Right forelimb (tissue), 1 donor: ENCODE data around the gene NME7.
"Not testable (repeated sequence)": the region's sequence is repeated elsewhere in the genome, so short reads cannot be mapped to it uniquely, and the experiment has no call there.

Experiments used
- DNase-seq: peaks from one replicate; pipeline ENCODE4 v3.0.0-alpha.2; 2018

NME7 gene

DNA sequence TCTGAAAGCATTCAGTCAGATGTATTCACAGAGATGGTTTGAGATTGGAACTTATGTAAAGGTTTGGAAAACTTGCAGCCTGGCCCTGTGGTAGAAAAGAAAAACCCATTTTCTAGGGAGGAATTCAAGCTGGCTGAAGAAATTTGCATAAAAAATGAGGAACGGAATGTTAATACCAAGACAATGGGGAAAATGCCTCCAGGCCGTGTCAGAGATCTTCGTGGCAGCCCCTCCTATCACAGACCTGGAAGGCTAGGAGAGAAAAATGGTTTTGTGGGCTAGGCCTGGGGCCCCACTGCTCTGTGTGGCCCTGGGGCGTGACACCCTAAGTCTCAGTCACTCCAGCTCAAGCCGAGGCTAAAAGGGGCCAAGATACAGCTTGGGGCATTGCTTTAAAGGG lies 26.7 kb downstream of the NME7 start:
- no peak for DNase-seq

DNA sequence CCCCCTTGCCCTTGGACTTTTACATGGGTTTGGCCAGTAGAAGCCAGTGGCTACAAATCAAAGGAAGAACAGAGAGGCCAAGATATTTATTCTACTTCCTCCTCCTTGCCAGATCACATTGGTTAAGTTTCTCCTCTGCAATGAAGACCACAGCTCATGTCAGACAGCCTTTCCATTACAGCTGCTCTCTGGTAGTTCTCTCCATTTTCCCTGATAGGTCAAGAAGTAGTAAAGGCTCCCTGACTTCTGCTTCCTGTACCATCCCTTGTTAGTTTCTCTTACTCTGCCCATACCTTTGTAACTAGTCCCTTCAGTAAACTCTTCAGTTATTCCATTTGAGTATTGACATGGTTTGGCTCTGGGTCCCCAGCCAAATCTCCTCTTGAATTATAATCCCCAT lies 27.8 kb downstream of the NME7 start:
- no peak for DNase-seq

DNA sequence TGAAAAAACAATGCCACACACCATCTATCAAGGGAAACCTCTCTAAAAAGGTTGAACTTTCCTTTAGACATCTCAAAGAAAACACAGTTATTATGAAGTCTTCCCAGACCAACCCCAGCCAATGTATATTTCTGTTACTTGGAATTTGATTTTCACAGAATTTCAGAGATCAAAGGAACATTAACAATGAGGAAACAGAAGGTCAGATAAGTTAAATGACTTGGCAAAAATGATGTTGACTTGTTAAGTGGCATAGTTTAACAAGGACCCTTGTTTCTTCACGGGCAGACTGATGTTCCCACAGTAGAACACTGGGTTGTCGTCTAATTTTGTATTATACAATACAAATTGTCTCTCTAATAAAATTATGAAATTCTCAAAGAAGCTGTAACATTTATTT lies 29.0 kb downstream of the NME7 start:
- DNase-seq: no peak

DNA sequence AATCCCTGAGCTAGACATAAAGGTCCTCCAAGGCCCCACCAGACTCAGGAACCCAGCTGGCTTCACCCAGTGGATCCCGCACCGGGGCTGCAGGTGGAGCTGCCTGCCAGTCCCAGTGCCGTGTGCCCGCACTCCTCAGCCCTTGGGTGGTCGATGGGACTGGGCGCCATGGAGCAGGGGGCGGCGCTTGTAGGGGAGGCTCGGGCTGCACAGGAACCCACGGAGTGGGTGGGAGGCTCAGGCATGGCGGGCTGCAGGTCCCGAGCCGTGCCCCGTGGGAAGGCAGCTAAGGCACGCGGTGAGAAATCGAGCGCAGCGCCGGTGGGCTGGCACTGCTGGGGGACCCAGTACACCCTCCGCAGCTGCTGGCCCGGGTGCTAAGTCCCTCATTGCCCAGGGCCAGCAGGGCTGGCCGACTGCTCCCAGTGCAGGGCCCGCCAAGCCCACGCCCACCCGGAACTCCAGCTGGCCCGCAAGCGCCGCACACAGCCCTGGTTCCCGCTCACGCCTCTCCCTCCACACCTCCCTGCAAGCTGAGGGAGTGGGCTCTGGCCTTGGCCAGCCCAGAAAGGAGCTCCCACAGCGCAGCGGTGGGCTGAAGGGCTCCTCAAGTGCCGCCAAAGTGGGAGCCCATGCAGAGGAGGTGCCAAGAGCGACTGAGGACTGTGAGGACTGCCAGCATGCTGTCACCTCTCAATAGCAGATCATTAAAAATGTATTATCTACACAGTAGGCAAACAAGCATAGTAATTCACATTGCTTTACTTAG lies 30.5 kb downstream of the NME7 start:
- DNase-seq: not testable (repeated sequence)

DNA sequence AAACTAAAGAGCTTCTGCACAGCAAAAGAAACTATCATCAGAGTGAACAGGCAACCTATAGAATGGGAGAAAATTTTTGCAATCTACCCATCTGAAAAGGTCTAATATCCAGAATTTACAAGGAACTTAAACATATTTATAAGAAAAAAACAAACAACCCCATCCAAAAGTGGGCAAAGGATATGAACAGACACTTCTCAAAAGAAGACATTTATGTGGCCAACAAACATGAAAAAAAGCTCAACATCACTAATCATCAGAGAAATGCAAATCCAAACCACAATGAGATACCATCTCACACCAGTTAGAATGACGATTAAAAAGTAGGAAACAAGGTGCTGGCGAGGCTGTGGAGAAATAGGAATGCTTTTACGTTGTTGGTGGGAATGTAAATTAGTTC lies 32.9 kb downstream of the NME7 start:
- not testable (repeated sequence) for DNase-seq

DNA sequence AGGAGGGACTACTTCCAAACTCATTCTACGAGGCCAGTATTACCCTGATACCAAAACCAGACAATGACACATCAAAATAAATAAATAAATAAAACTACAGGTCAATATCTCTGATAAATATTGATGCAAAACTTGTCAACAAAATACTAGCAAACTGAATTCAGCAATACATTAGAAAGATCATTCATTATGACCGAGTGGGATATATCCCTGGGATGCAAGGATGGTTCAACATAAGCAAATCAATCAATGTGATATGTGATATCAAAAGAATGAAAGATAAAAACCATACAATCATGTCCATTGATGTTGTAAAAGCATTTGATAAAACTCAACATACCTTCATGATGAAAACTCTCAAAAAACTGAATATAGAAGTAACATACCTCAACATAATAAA lies 36.7 kb downstream of the NME7 start:
- DNase-seq: no peak

DNA sequence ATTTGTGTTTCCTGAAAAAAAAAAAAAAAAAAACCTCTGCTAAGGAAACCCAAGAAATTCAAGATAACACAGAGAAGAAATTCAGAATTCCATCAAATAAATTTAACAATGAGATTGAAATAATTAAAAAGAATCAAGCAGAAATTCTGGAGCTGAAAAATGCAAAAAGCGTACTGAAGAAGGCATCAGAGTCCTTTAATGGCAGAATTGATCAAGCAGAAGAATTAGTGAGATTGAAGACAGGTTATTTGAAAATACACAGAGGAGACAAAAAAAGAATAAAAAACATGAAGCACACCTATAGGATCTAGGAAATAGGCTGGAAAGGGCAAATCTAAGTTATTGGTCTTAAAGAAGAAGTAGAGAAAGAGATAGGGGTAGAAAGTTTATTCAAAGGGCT lies 38.2 kb downstream of the NME7 start:
- no peak for DNase-seq

DNA sequence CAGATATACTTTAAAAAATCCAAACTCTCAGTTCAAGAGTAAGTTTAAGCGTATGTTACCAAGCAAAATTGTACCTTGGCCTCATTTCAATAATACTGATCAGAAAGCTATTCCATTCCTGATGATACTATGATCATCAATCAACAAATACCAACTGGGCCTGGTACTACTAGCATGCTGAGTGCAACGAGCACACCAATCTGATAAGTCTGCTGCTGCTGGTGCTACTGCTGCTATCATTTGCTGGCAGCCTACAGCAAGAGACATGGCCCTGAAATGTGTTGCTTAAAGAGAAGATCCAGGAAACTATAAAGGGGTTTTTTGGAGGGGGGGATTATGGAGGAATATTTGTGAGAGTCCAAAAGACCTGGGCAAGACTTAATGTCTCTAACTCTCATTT lies 39.7 kb downstream of the NME7 start:
- DNase-seq: no peak

DNA sequence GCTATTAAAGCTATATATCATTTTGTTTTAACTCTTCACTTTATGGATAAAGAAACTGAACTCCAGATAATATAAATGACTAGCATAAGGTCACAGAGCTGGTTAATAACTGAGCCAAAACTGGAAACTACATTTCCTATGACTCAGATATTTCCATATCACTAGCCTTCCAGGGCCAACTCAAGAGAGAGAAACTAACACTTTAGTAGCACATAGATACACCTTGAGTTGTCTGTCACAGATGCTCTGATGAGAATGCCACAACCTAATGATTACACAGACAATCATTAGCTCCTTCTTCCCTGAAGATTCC lies 40.7 kb downstream of the NME7 start:
- DNase-seq: no peak

DNA sequence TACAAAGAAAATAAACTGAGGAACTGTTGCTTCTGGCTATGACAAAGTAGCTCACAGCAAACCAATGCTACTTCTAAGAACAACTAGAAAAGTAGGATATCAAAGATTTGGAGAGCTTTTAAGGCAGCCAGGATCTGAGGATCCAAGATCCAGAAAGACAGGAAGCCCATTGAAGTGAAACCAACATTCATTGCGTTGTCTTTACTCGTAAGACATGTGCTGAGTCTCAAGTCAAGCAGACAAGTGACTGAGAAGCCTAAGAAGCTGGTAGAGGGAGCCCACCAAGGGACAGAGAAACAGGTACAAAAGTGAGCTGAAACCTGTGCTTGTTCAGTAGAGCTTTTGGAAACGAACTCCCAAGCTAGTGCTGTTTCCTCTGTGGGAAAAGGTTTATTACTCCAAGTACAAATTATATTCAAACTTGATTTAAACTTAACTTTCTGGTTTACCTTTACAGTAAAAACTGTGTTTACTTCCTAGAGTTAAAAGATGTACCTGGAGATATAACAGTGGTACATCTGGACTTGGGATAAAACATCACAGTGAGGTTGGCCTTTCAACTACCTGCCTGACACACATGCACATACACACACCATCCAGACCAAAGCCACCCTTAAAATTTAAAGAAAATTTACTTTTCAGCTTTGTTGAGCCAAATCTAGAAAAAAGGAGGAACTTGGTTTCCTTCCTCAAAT lies 41.2 kb downstream of the NME7 start:
- no peak for DNase-seq

DNA sequence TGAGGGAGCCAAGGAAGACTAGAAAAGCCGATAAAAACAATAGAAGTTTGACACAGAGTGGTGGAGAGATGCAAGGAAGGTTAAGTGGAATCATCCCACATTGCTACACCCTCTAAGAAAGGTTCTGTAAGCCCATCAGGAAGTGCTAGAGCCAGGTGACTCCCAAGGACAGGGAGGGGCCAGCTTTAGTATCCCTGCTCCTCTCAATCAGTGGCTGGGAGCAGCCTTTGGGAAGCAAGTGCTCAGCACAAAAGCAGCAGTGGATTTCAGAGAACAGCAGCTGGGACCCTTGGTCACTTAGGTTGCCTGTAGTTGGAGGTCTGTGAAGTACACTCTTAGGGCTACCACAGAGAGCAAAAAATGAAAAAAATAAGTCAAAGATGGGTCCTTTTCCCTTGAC lies 42.5 kb downstream of the NME7 start:
- no peak for DNase-seq

DNA sequence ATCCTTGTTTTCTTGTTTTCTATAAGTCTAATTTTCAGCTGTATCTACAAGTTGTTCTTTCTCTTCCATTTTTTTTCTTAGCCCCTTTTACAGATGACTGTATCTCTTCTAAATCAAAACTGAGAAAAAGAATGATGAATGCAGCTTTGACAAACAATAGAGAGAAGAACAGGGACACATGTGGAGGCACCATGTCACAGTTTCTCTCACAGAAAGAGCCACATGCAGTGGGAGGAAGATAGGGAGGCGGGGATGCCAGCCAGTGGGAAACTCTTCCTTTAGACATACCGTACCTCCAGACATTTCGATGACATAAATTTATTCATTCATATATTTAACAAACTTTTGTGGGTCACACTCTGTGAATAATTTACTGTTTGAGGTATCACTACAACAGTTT lies 45.5 kb downstream of the NME7 start:
- DNase-seq: no peak

DNA sequence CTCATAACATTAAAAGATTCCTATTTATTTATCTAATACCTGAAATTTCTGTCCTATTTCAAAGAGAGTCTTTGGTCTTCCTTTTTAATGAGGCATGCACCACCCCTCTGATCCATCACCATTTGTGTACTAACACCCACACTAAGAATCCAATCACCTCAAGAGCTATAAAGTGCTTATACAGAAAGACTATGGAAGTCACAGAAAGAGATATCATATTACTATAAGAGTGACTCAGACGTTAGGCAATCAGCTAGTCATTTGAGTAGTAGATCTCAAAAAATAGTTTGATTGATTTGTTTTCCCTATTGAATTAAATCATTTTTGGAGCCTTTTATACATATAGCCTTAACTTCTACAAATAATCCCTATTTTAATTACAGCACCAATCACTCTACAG lies 46.1 kb downstream of the NME7 start:
- DNase-seq: no peak

DNA sequence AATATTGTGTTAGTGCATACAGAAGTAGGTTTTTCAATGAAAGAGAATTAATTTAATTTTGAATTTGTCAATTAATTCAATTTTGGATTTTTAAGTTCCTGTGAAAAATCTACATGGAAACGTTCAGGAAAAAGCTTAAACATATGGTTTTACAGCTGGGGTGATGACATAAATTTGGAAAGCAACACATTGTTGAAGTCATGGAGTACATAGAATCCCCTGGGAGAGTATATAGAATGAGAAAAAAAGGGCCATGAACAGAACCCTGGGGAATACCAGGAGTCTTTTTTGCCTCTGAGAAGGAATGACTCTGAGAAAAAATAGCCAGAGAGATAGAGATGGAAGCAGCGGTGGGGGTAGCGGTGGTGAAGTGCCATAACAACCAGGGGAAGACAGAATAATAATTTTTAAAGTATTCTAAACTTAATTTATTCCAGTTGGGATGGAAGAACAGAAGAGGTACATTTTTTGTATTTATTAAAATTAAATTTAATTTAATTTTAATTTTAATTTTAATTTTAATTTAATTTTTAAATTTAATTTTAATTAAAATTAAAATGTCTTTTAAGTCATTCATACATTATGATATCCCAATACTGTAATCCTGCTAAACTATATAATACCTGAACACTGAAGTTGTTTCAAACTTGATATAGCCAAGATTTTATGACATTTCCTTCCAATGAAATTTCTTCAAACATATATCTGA lies 48.9 kb downstream of the NME7 start:
- DNase-seq: no peak

DNA sequence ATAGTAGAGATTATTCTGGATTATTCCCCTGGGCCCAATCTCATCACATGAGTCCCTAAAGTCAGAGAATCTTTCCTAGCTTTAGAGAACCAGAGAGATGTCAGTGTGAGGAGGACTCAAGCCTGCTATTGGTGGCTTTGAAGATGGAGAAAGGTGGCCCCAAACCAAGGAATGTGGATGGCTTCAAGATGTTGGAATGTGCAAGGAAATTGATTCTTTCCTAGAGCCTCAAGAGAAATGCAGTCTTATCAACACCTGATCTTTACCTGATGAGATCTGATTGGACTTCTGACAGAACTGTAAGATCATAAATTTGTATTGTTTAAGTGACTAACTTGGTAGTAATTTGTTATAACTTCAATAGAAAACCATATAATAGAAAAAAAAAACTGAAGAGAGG lies 51.0 kb downstream of the NME7 start:
- no peak for DNase-seq

DNA sequence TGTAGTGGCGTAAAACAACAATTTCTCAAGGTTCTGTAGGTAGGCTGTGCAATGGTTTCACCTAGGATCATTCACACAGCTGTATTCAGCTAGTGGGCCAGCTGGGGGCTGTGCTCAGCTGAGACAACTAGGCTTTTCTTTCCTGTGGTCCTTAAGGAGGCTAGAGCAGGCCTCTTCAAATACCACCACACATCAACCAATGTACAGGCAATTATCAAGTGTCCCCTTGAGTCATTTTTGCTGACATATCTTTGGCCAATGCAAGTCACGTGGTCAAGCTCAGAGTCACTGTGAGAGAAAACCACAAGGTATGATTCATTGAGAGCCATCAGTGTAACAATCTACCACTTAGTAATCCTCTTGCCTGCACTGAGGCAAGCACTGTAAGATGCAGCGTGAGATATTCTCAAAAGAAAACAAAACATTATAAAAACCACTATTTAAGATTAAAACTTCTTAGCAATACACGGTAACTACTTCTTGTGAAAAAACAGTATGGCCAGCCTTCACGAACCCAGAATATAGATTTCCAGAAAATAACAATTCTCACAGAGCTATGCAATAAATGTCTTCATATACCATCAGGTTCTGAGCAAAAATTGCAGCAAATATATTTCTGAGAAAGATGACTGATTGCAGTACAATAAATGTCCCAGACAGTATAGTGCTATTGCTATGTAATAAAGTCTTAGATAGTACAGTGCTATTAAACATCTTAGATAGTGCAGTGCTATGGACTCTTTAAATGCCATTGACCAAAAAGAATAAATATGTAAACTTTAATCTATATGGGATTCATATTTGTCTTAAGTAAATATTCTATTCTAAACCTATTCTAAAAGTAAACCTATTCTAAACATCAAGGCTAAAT lies 55.3 kb downstream of the NME7 start:
- DNase-seq: no peak

DNA sequence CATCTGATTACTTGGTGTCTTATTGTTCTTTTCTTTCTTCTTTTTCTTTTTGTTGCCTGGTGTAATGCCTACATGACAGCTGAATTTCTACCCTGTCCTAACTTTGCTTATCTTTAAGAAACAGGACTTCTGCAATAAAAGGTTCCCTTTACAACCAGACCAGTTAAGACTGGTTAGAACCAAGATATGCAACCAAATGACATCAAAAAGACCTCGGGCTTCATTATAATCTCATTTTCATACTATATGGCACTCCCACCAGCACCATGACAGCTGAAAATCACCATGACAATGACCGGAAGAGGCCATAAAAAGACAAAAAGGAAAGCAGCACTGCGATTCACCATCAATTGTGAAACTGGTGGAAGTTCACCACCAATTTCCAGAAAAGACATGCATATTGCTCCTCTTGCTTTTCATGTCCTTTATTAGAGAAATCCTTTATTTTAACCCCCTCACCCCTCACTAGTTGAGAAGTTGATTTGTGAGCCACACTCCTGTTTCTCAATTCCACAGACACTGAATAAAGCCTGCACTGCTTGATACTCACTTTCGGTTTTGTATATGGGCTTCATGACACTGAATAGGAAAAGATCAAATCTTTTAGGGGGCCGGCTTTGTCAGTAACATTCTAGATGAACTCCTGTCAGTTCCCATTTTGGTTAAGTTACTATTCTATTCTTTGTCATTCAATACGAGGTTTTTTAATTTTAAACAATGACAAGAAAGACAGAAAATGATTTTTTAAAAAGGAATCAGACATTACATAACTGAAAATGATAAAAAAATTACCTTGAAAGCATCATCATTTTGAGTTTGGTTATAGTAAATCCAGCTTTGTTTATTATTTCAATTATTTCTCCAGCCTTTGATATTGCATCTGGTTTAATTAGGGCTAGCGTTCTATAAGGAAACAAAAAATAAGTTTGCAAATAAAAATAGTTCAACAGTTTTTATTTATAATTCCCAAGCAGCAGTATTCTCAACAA lies 58.1 kb downstream of the NME7 start:
- DNase-seq: no peak

DNA sequence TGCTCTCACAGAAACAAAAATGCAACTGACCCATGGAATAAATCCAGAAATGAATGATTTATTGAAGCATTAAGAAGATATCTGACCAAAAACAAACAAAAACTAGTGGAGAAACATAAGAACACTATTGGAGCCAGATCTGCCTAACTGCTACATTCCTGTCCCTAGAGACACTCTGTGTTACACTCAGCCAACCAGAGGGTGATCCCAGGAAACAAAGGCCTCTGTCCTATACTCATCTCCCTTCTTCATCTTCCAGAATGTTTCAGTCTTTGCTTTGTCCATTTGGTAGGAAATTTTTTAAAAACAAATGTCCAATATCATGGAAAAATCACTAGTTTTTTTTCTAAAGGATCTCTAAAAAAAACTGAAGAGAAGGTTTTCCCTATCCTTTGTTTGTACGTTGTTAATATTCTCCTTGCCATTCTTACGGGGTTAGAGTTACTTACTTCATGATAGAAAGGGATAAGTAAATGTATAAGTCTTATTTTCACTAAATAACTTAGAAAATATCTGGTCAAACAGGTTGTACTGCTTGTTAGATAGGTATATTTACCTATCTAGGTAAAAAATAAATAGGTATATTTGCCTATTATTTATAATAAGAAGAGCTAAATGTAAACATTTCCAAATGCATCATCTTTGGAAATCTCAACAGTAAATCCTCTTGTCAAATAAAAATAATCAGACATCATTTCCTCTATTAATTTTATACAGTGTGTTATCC lies 59.1 kb downstream of the NME7 start:
- no peak for DNase-seq

DNA sequence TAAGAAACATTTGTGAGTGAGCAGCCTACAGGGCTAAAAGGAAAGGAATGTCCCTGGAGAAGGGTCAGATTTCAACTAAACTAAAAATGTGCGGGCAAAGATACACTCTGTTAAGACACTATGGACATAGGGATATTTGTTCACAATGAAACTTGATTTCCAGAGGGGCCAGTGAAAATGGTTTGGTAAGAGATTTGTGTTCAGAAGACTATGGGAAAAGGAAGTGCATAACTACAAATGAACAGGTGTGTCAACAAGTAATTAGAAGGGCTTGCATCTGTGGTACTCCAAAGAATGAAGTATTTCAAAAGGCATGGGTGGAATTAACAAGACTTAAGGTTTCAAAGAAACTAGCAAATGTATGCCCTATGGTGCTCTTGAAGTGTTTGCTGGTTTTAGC lies 60.4 kb downstream of the NME7 start:
- no peak for DNase-seq

DNA sequence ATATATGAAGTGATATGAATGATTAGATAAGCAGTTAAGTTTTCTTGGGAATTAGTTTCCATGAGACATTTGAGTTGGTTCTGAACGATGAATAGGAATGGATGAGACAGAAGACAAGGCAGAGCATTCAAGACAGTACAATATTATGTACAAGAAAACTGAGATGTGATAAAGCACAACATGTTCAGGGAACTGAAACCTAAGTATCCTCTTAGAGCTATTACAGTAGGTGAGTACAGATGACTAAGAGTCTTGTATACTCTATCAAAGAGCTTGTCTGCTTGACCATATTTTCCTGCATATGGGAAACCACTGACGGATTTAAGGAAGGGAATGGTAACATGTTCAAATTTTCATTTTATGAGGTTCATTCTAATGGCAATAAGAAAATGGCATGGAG lies 61.6 kb downstream of the NME7 start:
- DNase-seq: no peak

DNA sequence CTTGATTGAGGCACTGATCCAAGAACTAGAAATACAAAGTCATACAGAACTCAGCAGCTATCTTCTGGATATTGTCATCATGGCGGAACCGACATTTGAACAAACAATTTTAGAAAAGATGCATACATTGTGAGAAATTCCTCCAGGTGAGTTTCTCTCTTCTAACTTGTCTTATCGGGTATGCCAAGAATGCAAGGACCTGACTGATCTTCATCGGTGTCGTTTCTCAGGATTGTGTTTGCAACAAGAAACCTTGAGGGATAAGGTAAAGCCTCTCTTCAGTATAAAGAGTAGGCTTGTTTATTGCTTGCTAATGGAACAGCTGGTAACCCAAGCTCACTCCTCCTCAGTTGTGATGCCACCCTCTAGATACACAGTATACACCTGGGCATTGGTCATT lies 62.2 kb downstream of the NME7 start:
- DNase-seq: no peak
